ENCODE results near the gene PDCD6IP. TPM values are rescaled to one million over a fixed set of nuclear protein-coding genes. Genes with fewer than 3 reads are reported as not detected.
"Not testable (repeated sequence)": the region's sequence is repeated elsewhere in the genome, so short reads cannot be mapped to it uniquely, and the experiment has no call there.

Gene PDCD6IP
- polyA plus RNA-seq, 1 donor from 2014 or later, result 196 TPM

- H3K79me2 ChIP-seq (replicated peaks; ENCODE audit: insufficient read depth, low read length), result no peaks in the 10 kb centered on the region
- H4K20me1 ChIP-seq (ENCODE audit: insufficient read depth), result no peaks in the 10 kb centered on the region
- H3K4me2 ChIP-seq (ENCODE audit: low read length), result no peak overlapping the region
- TF ChIP-seq POLR2AphosphoS5 (IDR thresholded peaks at IDR 0.05), result no peak
- no peaks in the 10 kb centered on the region for H3K9me2 ChIP-seq (ENCODE audit: insufficient read depth, low read length)
- no peak overlapping the region for H3K27ac ChIP-seq (ENCODE audit: low read length)
- H3K9me3 ChIP-seq (ENCODE audit: low read length), result no peaks in the 10 kb centered on the region
- H2AFZ ChIP-seq (ENCODE audit: low read depth, low read length), result no peak overlapping the region
- no peak overlapping the region for H3K9ac ChIP-seq (ENCODE audit: low read length)
- H3K4me3 ChIP-seq (ENCODE audit: low read length), result no peak overlapping the region
- no peaks in the 10 kb centered on the region for H3K36me3 ChIP-seq (ENCODE audit: insufficient read depth, low read length)
- H3F3A ChIP-seq (ENCODE audit: insufficient read depth, low read length, poor library complexity, severe bottlenecking), result no peaks in the 10 kb centered on the region
- no peaks in the 10 kb centered on the region for H3K27me3 ChIP-seq (ENCODE audit: insufficient read depth, low read depth, low read length)
Observed at GRCh38 chr3:33840179-33840578, 41.7 kb downstream of the PDCD6IP start.

GRCh38 chr3:33848624-33849347, 50.4 kb downstream of the PDCD6IP start:
- Histone ChIP-seq H3K36me3 (ENCODE audit: insufficient read depth, low read length) (no peaks in the 10 kb centered on the region), H3K27ac (ENCODE audit: low read length) (no peak overlapping the region), H3K9ac (ENCODE audit: low read length) (no peak overlapping the region), H3K9me2 (ENCODE audit: insufficient read depth, low read length) (no peaks in the 10 kb centered on the region), H3K9me3 (ENCODE audit: low read length) (no peaks in the 10 kb centered on the region), H3K4me2 (ENCODE audit: low read length) (no peak overlapping the region), H3K27me3 (ENCODE audit: insufficient read depth, low read depth, low read length) (no peaks in the 10 kb centered on the region), H2AFZ (ENCODE audit: low read depth, low read length) (no peak overlapping the region), H4K20me1 (ENCODE audit: insufficient read depth) (no peaks in the 10 kb centered on the region), H3K4me3 (ENCODE audit: low read length) (no peak overlapping the region), H3K79me2 (replicated peaks; ENCODE audit: insufficient read depth, low read length) (no peaks in the 10 kb centered on the region), H3F3A (ENCODE audit: insufficient read depth, low read length, poor library complexity, severe bottlenecking) (no peaks in the 10 kb centered on the region)
- TF ChIP-seq REST (IDR thresholded peaks at IDR 0.05; ENCODE audit: borderline replicate concordance) (no peak), MXI1 (conservative IDR thresholded peaks at IDR 0.05; ENCODE audit: poor library complexity, severe bottlenecking) (no peak), TAF1 (IDR thresholded peaks at IDR 0.05; ENCODE audit: low read depth) (no peak), CTCF (IDR thresholded peaks at IDR 0.05; ENCODE audit: poor library complexity, severe bottlenecking) (no peak), SMC3 (conservative IDR thresholded peaks at IDR 0.05; ENCODE audit: poor library complexity) (no peak), EZH2 (IDR thresholded peaks at IDR 0.05; ENCODE audit: borderline replicate concordance, insufficient read depth, low read length, poor library complexity, severe bottlenecking) (no peak), POLR2AphosphoS5 (IDR thresholded peaks at IDR 0.05) (no peak), EP300 (conservative IDR thresholded peaks at IDR 0.05; ENCODE audit: poor library complexity, severe bottlenecking) (no peak), RAD21 (conservative IDR thresholded peaks at IDR 0.05) (no peak)

GRCh38 chr3:33850599-33850998, 52.2 kb downstream of the PDCD6IP start:
- H3K79me2 ChIP-seq (replicated peaks; ENCODE audit: insufficient read depth, low read length); H3K9me2 ChIP-seq (ENCODE audit: insufficient read depth, low read length): not testable (repeated sequence)

GRCh38 chr3:33855407-33855806, 57.0 kb downstream of the PDCD6IP start:
- H3K4me3 ChIP-seq (ENCODE audit: low read length); H3K9ac ChIP-seq (ENCODE audit: low read length); H3K9me2 ChIP-seq (ENCODE audit: insufficient read depth, low read length); H3K79me2 ChIP-seq (replicated peaks; ENCODE audit: insufficient read depth, low read length); H2AFZ ChIP-seq (ENCODE audit: low read depth, low read length); H3K9me3 ChIP-seq (ENCODE audit: low read length); H3K27ac ChIP-seq (ENCODE audit: low read length); H3K4me2 ChIP-seq (ENCODE audit: low read length); H4K20me1 ChIP-seq (ENCODE audit: insufficient read depth); H3F3A ChIP-seq (ENCODE audit: insufficient read depth, low read length, poor library complexity, severe bottlenecking); H3K36me3 ChIP-seq (ENCODE audit: insufficient read depth, low read length); H3K27me3 ChIP-seq (ENCODE audit: insufficient read depth, low read depth, low read length): not testable (repeated sequence)

More at GRCh38 chr3:33850599-33850998, 52.2 kb downstream of the PDCD6IP start:
- H2AFZ ChIP-seq (ENCODE audit: low read depth, low read length); H3K9me3 ChIP-seq (ENCODE audit: low read length); H4K20me1 ChIP-seq (ENCODE audit: insufficient read depth); H3K27me3 ChIP-seq (ENCODE audit: insufficient read depth, low read depth, low read length); H3K4me2 ChIP-seq (ENCODE audit: low read length); H3K27ac ChIP-seq (ENCODE audit: low read length); H3K9ac ChIP-seq (ENCODE audit: low read length); H3K36me3 ChIP-seq (ENCODE audit: insufficient read depth, low read length); H3K4me3 ChIP-seq (ENCODE audit: low read length); H3F3A ChIP-seq (ENCODE audit: insufficient read depth, low read length, poor library complexity, severe bottlenecking): not testable (repeated sequence)
